ENCODE measurements around the gene OTOF.

OTOF gene

GRCh38 chr2:26477911-26478253 is at the start of gene OTOF:
TSS of gene OTOF (minus strand) at chr2:26478124.
- no peak for DNase-seq

DNA sequence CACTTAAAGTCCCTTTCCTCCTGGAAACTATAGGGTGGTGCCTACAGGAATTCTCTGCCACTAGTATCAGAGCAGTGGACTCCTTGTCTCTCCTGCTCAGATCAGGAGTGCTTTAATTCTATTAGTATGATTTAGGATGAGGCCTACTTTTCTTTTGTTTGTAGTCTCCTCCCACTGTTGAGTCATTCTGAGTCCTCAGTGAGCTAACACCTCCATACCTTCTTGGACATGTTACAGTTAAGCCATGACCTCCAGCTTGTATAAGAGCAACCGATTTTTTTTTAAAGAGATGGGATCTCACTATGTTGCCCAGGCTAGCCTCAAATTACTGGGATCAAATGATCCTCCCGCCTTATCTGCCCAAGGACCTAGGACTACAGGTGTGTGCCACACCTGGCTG is 48.7 kb upstream of the OTOF start:
- no peak for DNase-seq

GRCh38 chr2:26526105-26526504 is 48.2 kb upstream of the OTOF start:
- no peak for DNase-seq

DNA sequence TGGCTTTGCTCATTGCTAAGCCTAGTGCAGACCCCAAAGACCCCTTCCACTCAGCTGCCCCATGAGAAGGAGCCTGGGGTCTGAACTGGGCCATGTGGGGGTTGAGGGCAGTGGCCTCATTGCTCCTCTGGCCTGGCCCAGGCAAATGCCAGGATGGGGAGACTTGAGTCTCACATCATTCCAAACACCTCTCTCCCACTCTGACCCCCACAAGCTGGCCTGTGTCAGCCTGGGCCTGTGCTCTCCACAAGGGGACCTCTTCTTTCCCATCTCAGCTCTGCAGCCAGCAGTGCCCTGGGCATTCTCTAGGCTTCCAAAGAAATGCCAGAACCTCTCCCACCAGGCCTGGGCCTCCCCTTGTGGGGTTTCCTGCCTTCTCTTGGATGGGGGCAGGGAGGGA is 45.8 kb upstream of the OTOF start:
- no peak for DNase-seq

DNA sequence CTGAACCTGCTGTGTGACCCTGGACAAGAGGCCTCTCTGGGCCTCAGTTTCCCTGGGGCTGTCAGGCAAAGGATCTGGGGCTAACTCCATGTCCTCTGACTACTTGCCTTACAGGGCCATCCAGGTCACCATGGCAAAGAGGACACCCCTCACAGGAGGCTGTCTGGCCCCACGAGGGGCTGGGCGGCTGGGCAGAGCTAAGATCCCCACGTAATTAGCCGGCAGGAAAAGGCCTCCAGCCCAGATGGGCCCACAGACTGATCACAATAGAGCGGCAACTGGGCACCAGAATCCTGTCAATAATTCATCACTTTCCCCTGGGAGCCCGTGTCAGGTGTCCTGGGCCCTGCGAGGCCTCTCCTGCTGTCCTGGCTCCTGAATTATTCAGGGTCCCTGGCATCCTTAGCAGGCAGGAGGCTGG is 44.8 kb upstream of the OTOF start:
- DNase-seq = no peak

DNA sequence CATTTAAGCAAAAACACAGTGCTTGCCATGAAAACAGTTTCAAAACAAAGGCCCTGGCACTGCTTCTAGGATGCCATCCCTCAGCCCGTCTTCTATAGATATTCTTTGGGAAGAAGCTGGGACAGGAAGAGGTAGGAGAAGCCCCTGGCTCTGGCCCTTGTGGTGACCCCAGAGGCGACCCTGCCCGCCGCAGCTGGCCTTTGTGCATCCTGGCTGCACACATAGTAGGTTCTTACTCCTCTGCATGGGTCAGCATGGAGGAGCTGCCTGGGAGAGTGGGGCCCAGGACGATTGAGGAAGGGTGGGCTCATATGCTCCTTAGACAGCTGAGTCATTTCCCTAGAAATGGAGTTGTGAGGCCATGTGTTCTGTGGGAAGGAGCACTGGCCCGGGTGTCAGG is 44.4 kb upstream of the OTOF start:
- no peak for DNase-seq

DNA sequence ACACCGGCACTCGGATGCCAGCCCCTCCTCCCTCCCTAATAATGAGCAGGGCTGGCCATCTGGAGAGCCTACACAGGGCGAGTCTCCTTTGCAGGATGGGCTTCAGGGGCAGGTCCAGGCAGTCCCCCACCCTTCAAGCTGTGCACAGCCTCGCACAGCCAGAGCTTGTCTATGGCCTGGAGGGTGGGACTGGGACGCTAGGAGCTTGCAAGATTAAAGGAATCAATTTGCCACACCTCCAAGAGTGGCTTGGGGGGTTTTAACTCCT is 43.9 kb upstream of the OTOF start:
- no peak for DNase-seq

DNA sequence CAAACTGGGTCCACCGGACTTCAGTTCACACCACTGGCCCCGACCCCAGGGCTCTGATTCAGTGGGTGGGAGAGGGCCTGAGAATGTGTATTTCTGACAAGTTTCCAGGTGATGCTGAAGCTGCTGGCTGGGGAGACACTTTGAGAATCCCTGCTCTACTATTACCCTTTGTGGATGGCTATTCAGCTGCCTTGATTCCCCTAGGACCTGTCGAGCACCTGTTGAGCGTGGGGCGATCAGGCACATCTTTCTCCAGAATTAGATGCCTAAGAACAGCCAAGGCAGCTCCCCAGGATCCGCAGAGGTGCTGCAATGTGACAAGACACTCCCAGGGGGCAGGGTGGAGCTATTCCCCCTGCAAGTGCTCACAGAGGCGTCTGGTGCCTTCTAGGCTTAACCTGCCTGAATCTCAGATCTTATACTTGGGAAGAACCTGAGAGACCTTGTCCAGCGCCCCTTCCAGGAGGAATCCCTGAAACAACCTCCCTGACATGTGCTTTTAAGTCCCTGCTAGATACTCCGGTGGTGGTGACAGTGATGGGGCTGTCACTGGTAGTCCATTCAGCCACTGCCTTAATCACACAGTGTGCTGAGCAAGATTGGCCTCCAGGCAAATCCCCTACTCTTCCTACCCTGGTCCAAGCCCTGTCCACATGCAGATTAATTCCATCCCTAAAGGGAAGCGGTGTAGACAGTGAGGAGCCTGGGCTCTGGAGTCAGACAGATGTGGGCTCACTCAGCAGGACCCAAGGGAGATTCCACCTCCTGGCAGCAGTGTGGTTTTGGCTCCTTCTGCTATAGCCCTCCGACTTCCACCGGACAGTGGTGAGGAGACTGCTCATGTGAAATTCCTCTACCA is 43.4 kb upstream of the OTOF start:
- DNase-seq = no peak

GRCh38 chr2:26520148-26520449 is 42.2 kb upstream of the OTOF start:
- DNase-seq = no peak

- DNase-seq = no peak
Observed at GRCh38 chr2:26519396-26520147, 41.6 kb upstream of the OTOF start.

DNA sequence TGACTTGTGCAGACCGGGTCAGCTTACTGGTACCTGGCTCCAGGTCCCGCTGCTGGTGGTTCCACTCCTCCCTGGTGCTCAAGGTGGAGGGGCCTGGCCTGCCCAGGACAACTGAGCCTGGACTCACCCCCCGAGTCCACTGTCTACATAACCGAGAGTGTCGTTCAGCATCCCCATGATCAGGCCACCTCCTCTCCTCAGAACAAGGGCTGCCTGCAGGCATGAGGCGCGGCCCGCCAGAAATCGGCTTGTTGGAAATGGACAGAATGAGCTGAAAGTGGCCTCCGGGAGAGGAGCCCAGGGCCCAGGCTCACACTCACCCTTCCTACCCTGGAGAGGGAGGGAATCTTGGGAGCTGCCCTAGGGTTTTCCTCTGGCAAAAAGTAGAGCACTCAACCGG is 38.9 kb upstream of the OTOF start:
- no peak for DNase-seq

- DNase-seq = no peak
Observed at GRCh38 chr2:26516246-26516645, 38.3 kb upstream of the OTOF start.

DNA sequence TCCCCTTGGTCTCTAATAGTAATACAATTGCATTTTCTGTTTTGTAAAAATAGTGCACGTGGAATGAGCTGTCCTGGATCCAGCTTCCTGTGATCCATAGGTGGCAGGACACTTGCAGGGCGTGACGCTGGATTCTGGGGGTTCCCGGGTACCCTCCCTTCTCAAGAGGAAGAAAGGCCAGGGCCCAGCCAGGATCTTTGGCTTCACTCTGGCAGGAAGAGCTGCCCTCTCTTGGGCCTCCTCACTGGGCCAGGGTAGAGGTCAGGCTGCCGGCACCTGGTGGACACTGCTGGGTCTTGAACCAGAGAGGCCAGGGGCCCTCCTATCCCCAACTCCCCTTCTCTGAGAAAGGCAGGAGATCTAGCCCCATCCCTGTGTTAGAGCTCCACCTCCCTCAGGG is 37.8 kb upstream of the OTOF start:
- no peak for DNase-seq

GRCh38 chr2:26514045-26514444 is 36.1 kb upstream of the OTOF start:
- DNase-seq = no peak

- DNase-seq = no peak
Observed at GRCh38 chr2:26513261-26513660, 35.3 kb upstream of the OTOF start.

DNA sequence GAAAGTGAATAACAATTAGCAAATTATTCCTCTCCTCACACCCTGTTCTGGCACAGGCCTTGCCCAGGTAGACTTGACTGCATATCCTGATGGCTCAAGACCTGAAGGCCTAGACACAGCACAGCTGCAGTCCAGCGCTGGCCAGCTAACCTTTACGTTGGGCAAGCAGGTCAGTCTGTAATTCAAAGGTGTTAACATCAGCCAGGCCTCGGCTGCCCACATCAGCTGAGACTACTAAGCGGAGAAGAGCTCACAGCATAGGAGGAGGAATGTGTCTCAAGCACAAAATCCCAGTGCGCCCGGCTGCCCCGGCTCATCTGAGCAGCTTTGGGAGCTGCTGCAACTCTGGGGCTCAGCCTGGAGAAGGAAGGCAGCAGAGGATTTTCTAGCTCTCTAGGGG is 33.5 kb upstream of the OTOF start:
- DNase-seq = no peak

- no peak for DNase-seq
Observed at GRCh38 chr2:26510344-26510973, 32.5 kb upstream of the OTOF start.

- DNase-seq = no peak
Observed at GRCh38 chr2:26509141-26509540, 31.2 kb upstream of the OTOF start.

DNA sequence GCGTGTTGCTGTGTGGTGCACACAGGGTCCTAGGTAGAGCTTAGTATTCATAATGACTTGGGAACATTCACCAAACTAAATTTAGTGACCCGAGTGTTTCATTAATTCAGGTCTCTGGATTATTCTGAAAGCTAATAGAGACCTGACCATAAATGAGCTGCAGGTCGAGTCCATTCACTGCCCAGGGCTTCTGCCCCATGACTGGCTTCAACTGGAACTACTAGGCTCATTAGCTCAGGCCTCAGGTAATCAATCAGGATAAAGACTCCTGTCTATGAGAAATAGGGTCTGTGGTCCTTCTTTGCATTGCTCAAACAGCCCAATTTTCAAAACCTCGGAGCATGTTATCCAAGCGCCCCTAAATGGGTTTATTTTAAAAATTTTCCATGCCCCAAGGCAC is 30.0 kb upstream of the OTOF start:
- no peak for DNase-seq

GRCh38 chr2:26507088-26507487 is 29.2 kb upstream of the OTOF start:
- no peak for DNase-seq

- DNase-seq = no peak
Observed at GRCh38 chr2:26506279-26506678, 28.4 kb upstream of the OTOF start.

DNA sequence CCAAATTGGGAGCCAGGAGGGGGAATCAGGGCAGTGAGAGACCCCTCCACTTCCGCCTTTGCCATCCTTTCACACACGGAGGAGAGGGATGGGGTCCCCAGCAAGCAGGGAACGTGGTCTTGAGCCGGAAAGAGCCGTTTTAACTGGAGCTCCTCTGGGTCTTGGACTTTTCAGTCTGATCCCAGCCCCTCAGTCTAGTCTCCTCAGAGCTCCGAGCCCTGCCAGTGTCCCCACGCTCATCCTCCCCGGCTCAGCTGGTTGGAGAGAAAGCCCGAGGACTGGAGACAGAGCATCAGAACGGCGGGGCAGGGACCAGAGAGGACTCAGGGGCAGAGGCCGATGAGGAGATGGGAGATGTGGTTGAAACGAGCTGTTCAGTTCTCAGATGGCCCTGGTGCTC is 26.1 kb upstream of the OTOF start:
- no peak for DNase-seq

GRCh38 chr2:26503231-26503880 is 25.4 kb upstream of the OTOF start:
- DNase-seq = no peak

DNA sequence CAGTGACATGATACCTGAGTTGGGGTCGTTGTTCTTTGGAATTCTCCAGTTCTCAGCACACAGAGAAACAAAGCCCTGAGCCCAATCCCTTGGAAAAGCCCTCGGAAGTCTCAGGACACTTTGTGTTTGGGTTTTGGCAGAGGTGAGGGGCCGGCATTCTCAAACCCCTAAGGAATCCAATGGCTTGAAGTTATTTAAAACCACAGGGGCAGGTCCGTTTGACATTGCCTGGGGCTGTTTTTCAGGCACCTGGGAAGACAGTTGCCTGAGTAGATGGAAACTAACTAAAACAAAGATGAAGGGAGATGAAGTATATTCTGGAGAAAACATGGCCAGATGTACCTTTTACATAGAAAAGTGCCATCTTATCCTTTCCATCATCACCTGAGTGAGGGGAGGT is 22.5 kb upstream of the OTOF start:
- no peak for DNase-seq
